B cell (primary cell): Measurements from ENCODE around the gene SLC22A2. TPM values are rescaled to one million over a fixed set of nuclear protein-coding genes. Genes with fewer than 3 reads are reported as not detected.

Experiments used
- ATAC-seq: fragments of 200-7000 bp; cut with Tn5 transposase; one replicate; pipeline ENCODE4 v1.10.0; 2021; ENCODE audit warnings: low read depth, mild to moderate bottlenecking, moderate number of reproducible peaks, moderate library complexity
- CTCF ChIA-PET: fragments of 350-600 bp; sonication (Branson Sonifier 250); formaldehyde crosslinking; loops from one replicate; lab custom pipeline; 2021; ENCODE audit warnings: antibody characterized with exemption, inconsistent platforms; lab: Charles Lee
- POLR2A ChIA-PET: fragments of 350-600 bp; sonication (Branson Sonifier 250); formaldehyde crosslinking; loops from one replicate; lab custom pipeline; 2021; ENCODE audit warnings: antibody characterized with exemption; lab: Charles Lee
- DNase-seq: peaks from one replicate; pipeline ENCODE4 v3.0.0; 2013
- H2AFZ ChIP-seq: 2 replicates; pipeline ENCODE4 v1.6.1; 2012; ENCODE audit warnings: mild to moderate bottlenecking, low read depth, low read length; ENCODE audit not compliant: insufficient read depth, poor library complexity, severe bottlenecking
- H3K27ac ChIP-seq, 2 donors: 1 replicate in 1 of 2; 2 replicates in 1 of 2; pipeline ENCODE4 v1.5.1; 2012 to 2013; ENCODE audit warnings: low read length in 2 of 2, mild to moderate bottlenecking in 2 of 2, moderate library complexity in 1 of 2
- H3K27me3 ChIP-seq, 4 experiments: fragments of 200-600 bp in 1 of 4; sonication (generic) in 1 of 4; replicated peaks in 1 of 4; 1 replicate in 2 of 4; 2 replicates in 2 of 4; pipeline versions ENCODE4 v1.6.1 to v1.7.0; 2013 to 2016; ENCODE audit warnings: low read length in 3 of 4, mild to moderate bottlenecking in 2 of 4, mixed read lengths in 1 of 4, moderate library complexity in 1 of 4; ENCODE audit not compliant: insufficient read depth in 4 of 4, control insufficient read depth in 3 of 4; ENCODE audit errors: control extremely low read depth in 1 of 4
- H3K36me3 ChIP-seq, 2 experiments: replicated peaks in 1 of 2; 1 replicate in 1 of 2; 2 replicates in 1 of 2; pipeline versions ENCODE4 v1.6.1 to v1.7.1; 2013; ENCODE audit warnings: low read length in 1 of 2; ENCODE audit not compliant: insufficient read depth in 2 of 2, control insufficient read depth in 1 of 2; ENCODE audit errors: control extremely low read depth in 1 of 2, extremely low read depth in 1 of 2
- H3K4me1 ChIP-seq, 2 donors: fragments of 200-600 bp in 1 of 2; sonication (generic) in 1 of 2; 1 replicate in 1 of 2; 2 replicates in 1 of 2; pipeline versions ENCODE4 v1.5.1 to v1.6.1; 2013 to 2017; ENCODE audit warnings: low read length in 2 of 2; ENCODE audit not compliant: control insufficient read depth in 2 of 2, insufficient read depth in 2 of 2
- H3K4me2 ChIP-seq: replicated peaks from 2 replicates; pipeline ENCODE3; 2012; ENCODE audit warnings: mild to moderate bottlenecking, low read depth, low read length; ENCODE audit not compliant: poor library complexity, severe bottlenecking
- H3K4me3 ChIP-seq, 5 experiments: fragments of 200-600 bp in 1 of 5; sonication (generic) in 1 of 5; 1 replicate in 3 of 5; 2 replicates in 2 of 5; pipeline versions ENCODE4 v1.5.1 to v1.7.0; 2011 to 2016; ENCODE audit warnings: low read length in 4 of 5, mild to moderate bottlenecking in 4 of 5, low read depth in 2 of 5, control low read depth in 1 of 5, moderate library complexity in 1 of 5; ENCODE audit not compliant: insufficient read depth in 1 of 5; ENCODE audit errors: control extremely low read depth in 1 of 5, extremely low read depth in 1 of 5
- H3K79me2 ChIP-seq: fragments of 200-600 bp; sonication (generic); one replicate; pipeline ENCODE4 v1.6.0; 2016; ENCODE audit warnings: low read length; ENCODE audit not compliant: control insufficient read depth, insufficient read depth
- H3K9ac ChIP-seq: fragments of 200-600 bp; sonication (generic); 2 replicates; pipeline ENCODE4 v1.6.1; 2017; ENCODE audit warnings: mild to moderate bottlenecking, low read length, moderate library complexity
- H3K9me3 ChIP-seq, 3 donors: one replicate each; pipeline versions ENCODE4 v1.6.1 to v1.7.1; 2013; ENCODE audit warnings: low read length in 2 of 3; ENCODE audit not compliant: control insufficient read depth in 2 of 3, insufficient read depth in 1 of 3; ENCODE audit errors: control extremely low read depth in 1 of 3
- H4K20me1 ChIP-seq: 2 replicates; pipeline ENCODE4 v1.6.0; 2012; ENCODE audit warnings: mild to moderate bottlenecking, low read length; ENCODE audit not compliant: insufficient read depth, control insufficient read depth, poor library complexity, severe bottlenecking
- H3K27ac Mint-ChIP-seq: one replicate; pipeline ENCODE4 v1.8.0; 2021; ENCODE audit warnings: mixed read lengths
- H3K27me3 Mint-ChIP-seq: one replicate; pipeline ENCODE4 v1.8.0; 2021; ENCODE audit warnings: mixed read lengths
- H3K4me1 Mint-ChIP-seq: one replicate; pipeline ENCODE4 v1.8.0; 2021; ENCODE audit warnings: mixed read lengths
- H3K4me3 Mint-ChIP-seq: one replicate; pipeline ENCODE4 v1.8.0; 2021; ENCODE audit warnings: mixed read lengths
- H3K9me3 Mint-ChIP-seq: one replicate; pipeline ENCODE4 v1.8.0; 2022; ENCODE audit warnings: mixed read lengths; ENCODE audit not compliant: insufficient read depth
- EZH2 ChIP-seq: IDR thresholded peaks from 2 replicates; pipeline ENCODE4 v1.6.1; 2012; ENCODE audit warnings: borderline replicate concordance, low read depth, mild to moderate bottlenecking, moderate library complexity, low read length; ENCODE audit not compliant: insufficient read depth, poor library complexity, severe bottlenecking
- WGBS: methylation state at CpG from one replicate; pipeline ENCODE4 v1.1.5; 2013; ENCODE audit warnings: missing lambda C conversion rate; ENCODE audit not compliant: insufficient coverage; 5-methylcytosine and 5-hydroxymethylcytosine counted together
- intact Hi-C: fragments of 100-400 bp; cut with micrococcal nuclease; formaldehyde crosslinking; loops from one replicate; pipeline ENCODE4 v1.10.0; 2022
- polyA plus RNA-seq: library from polyadenylated mRNA; depleted of rRNA; stranded (reverse); fragments of >200 nt; gene quantifications from 2 replicates; pipeline ENCODE4 v1.2.3, GENCODE V29; 2012
- total RNA-seq, 2 donors: library from RNA; stranded (reverse); fragments of 120-200 nt in 1 of 2; gene quantifications; 1 replicate in 1 of 2; 2 replicates in 1 of 2; pipeline versions ENCODE4 v1.2.3 to v1.2.4, GENCODE V29; 2013 to 2022
- TF ChIP-seq, protein P1 (sequence below): fragments of 200-600 bp; IDR thresholded peaks from one replicate; pipeline ENCODE4 v1.8.0; 2022; ENCODE audit warnings: antibody characterized with exemption, mild to moderate bottlenecking

The SLC22A2 gene
- total and polyA plus RNA-seq, 2 donors (not counting 1 experiment from before 2014, with no cell fraction given), result not detected

DNA sequence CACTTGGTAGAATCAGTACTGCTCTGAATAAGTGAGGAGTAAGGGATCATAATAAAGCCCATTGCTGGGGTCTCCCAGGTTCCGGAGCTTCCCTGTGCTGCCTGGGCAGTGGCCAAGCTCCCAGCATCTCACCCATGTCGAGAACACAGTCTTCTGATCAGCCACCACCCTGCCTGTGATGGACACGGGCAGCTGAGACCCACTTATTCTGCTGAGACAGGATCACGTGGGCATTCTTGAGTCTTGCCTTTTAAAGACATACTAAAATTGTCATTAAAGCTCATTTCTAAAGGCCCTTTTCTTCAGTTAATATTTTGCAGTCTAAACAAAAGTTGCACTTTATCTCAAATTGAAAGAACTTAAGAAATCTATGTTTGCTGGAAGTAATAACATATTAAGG, 42.7 kb upstream of the SLC22A2 start:
- Histone ChIP-seq H3K4me3 (no peak overlapping the region), H3K4me1 (no peaks in the 10 kb centered on the region), H3K79me2 (no peaks in the 10 kb centered on the region), H3K4me2 (no peak overlapping the region), H2AFZ (no peak overlapping the region), H4K20me1 (no peaks in the 10 kb centered on the region), H3K9ac (no peak overlapping the region), H3K27ac (no peak overlapping the region), H3K9me3 (peaks cover 0 to 6% (median 0%) of the 10 kb centered on the region in 3 donors), H3K36me3 (no peaks in the 10 kb centered on the region), H3K27me3 (no peaks in the 10 kb centered on the region)
- Mint-ChIP-seq H3K4me1 (no peaks in the 10 kb centered on the region), H3K27ac (no peak overlapping the region), H3K9me3 (no peaks in the 10 kb centered on the region), H3K27me3 (no peaks in the 10 kb centered on the region), H3K4me3 (no peak overlapping the region)
- CTCF ChIA-PET, result no interaction called here
- no peak for DNase-seq
- TF ChIP-seq, protein P1, sequence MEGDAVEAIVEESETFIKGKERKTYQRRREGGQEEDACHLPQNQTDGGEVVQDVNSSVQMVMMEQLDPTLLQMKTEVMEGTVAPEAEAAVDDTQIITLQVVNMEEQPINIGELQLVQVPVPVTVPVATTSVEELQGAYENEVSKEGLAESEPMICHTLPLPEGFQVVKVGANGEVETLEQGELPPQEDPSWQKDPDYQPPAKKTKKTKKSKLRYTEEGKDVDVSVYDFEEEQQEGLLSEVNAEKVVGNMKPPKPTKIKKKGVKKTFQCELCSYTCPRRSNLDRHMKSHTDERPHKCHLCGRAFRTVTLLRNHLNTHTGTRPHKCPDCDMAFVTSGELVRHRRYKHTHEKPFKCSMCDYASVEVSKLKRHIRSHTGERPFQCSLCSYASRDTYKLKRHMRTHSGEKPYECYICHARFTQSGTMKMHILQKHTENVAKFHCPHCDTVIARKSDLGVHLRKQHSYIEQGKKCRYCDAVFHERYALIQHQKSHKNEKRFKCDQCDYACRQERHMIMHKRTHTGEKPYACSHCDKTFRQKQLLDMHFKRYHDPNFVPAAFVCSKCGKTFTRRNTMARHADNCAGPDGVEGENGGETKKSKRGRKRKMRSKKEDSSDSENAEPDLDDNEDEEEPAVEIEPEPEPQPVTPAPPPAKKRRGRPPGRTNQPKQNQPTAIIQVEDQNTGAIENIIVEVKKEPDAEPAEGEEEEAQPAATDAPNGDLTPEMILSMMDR, result no peak
- no peak for TF ChIP-seq EZH2
- POLR2A ChIA-PET, result no interaction called here
- ATAC-seq, result no peak
- 82% methylated on average over 4 of the region's 4 CpGs for WGBS
- intact Hi-C loops, result no loop called here

DNA sequence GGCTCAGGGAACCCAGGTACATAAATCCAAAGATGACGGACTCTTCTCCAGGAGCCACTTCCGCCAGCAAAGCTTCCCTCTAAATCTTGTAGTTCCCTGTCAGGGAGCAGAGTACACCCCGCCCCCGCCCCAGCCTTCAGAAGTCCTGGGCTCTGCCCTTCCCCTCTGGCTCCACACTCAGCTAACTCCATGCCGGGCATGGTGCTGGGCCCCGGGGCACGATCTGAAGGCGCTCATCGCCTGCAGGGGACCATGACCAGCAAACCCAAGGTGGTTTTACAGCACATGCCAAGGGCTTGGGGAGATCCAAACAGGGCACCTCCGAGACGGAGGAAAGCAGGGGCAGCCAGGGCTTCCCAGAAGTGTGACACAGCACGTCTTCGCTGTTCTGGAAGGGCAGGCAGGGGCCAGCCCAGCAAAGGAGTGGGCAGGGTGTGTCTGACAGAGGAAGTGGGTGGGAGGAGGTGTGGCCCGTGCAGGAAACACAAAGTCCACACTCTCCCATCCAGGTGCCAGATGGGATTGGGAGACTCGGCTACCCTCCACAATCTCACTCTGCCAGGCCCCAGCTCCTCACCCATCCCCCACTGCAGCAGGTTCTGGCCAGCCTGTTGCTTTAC, 41.6 kb upstream of the SLC22A2 start:
- H3K27ac Mint-ChIP-seq, result no peak overlapping the region
- Histone ChIP-seq H4K20me1 (no peaks in the 10 kb centered on the region), H3K4me2 (no peak overlapping the region), H3K27me3 (no peaks in the 10 kb centered on the region), H3K9ac (no peak overlapping the region), H3K4me1 (no peaks in the 10 kb centered on the region), H3K9me3 (peaks cover 0 to 6% (median 0%) of the 10 kb centered on the region in 3 donors), H3K36me3 (no peaks in the 10 kb centered on the region), H3K27ac (no peak overlapping the region), H2AFZ (no peak overlapping the region), H3K4me3 (no peak overlapping the region), H3K79me2 (no peaks in the 10 kb centered on the region)
- no peaks in the 10 kb centered on the region for H3K27me3 Mint-ChIP-seq
- no peak for TF ChIP-seq EZH2
- TF ChIP-seq, protein P1, result no peak
- H3K4me1 Mint-ChIP-seq, result no peaks in the 10 kb centered on the region
- ChIA-PET CTCF (no interaction called here), POLR2A (no interaction called here)
- 75% methylated on average over 15 of the region's 15 CpGs for WGBS
- H3K4me3 Mint-ChIP-seq, result no peak overlapping the region
- no peaks in the 10 kb centered on the region for H3K9me3 Mint-ChIP-seq
- DNase-seq, result no peak
- intact Hi-C loops, result no loop called here
- no peak for ATAC-seq
